PC-3 (cell line): ENCODE data around the gene RARA. TPM values are rescaled to one million over a fixed set of nuclear protein-coding genes. Genes with fewer than 3 reads are reported as not detected.
A peak's percentile ranks its signal among the peaks of the same experiment; 100 is the strongest.

Source experiments
- ATAC-seq: fragments of 200-7000 bp; cut with Tn5 transposase; 2 replicates; pipeline ENCODE4 v1.9.1; 2020; ENCODE audit warnings: mild to moderate bottlenecking, moderate library complexity
- BruUV-seq: library from RNA; stranded (reverse); fragments of 400-500 nt; replicated peaks from 2 replicates; lab custom pipeline; 2021; lab: Mats Ljungman, UMichigan
- CTCF ChIA-PET: fragments of 300-600 bp; sonication (Branson Sonifier 250); formaldehyde crosslinking; loops from one replicate; lab custom pipeline; 2022; ENCODE audit warnings: antibody characterized with exemption; lab: Charles Lee
- POLR2A ChIA-PET: fragments of 300-600 bp; sonication (Branson Sonifier 250); formaldehyde crosslinking; loops from one replicate; lab custom pipeline; 2022; ENCODE audit warnings: antibody characterized with exemption; ENCODE audit not compliant: unreplicated experiment; lab: Charles Lee
- DNase-seq: peaks from one replicate; pipeline ENCODE4 v3.0.0-alpha.2; 2015
- H2AFZ ChIP-seq: fragments of 300-600 bp; sonication (generic); 2 replicates; pipeline ENCODE4 v1.6.0; 2016; ENCODE audit warnings: antibody characterized with exemption, low read length
- H3F3A ChIP-seq: fragments of 300-600 bp; sonication (generic); one replicate; pipeline ENCODE4 v1.6.0; 2017; ENCODE audit warnings: antibody characterized with exemption, low read length, control low read depth, mild to moderate bottlenecking; ENCODE audit not compliant: unreplicated experiment
- H3K27ac ChIP-seq: fragments of 300-600 bp; sonication (generic); 2 replicates; pipeline ENCODE4 v1.5.1; 2016; ENCODE audit warnings: mild to moderate bottlenecking, low read length
- H3K27me3 ChIP-seq: fragments of 300-600 bp; sonication (generic); 2 replicates; pipeline ENCODE4 v1.6.1; 2016; ENCODE audit warnings: low read length, mixed read lengths
- H3K36me3 ChIP-seq: fragments of 300-600 bp; sonication (generic); 2 replicates; pipeline ENCODE4 v1.6.1; 2016; ENCODE audit warnings: low read depth, mixed run types, low read length, mixed read lengths
- H3K4me1 ChIP-seq: fragments of 300-600 bp; sonication (generic); 2 replicates; pipeline ENCODE4 v1.5.1; 2016; ENCODE audit warnings: low read length; ENCODE audit not compliant: insufficient read depth
- H3K4me2 ChIP-seq: fragments of 300-600 bp; sonication (generic); 2 replicates; pipeline ENCODE4 v1.6.0; 2016; ENCODE audit warnings: low read length
- H3K4me3 ChIP-seq: fragments of 300-600 bp; sonication (generic); 2 replicates; pipeline ENCODE4 v1.5.1; 2016; ENCODE audit warnings: mild to moderate bottlenecking, low read length, mixed read lengths
- H3K79me2 ChIP-seq: fragments of 300-600 bp; sonication (generic); 2 replicates; pipeline ENCODE4 v1.6.1; 2017; ENCODE audit warnings: low read length, mixed read lengths
- H3K9ac ChIP-seq: fragments of 300-600 bp; sonication (generic); 2 replicates; pipeline ENCODE4 v1.6.0; 2016; ENCODE audit warnings: mild to moderate bottlenecking, low read length
- H3K9me2 ChIP-seq: fragments of 300-600 bp; sonication (generic); replicated peaks from 2 replicates; pipeline ENCODE4 v1.6.1; 2016; ENCODE audit warnings: mixed run types, low read length, mixed read lengths
- H3K9me3 ChIP-seq: fragments of 300-600 bp; sonication (generic); 2 replicates; pipeline ENCODE4 v1.6.1; 2016; ENCODE audit warnings: low read length, mixed read lengths
- H4K20me1 ChIP-seq: fragments of 300-600 bp; sonication (generic); 2 replicates; pipeline ENCODE4 v1.6.1; 2016; ENCODE audit warnings: low read length, mixed read lengths
- EZH2 ChIP-seq: fragments of 300-600 bp; sonication (generic); IDR thresholded peaks from one replicate; pipeline ENCODE4 v1.6.1; 2017; ENCODE audit warnings: antibody characterized with exemption, mild to moderate bottlenecking, low read length; ENCODE audit not compliant: unreplicated experiment
- EZH2phosphoT487 ChIP-seq: fragments of 300-600 bp; sonication (generic); IDR thresholded peaks from 2 replicates; pipeline ENCODE4 v1.6.1; 2018; ENCODE audit warnings: mild to moderate bottlenecking, antibody characterized with exemption, low read length, borderline replicate concordance
- intact Hi-C: fragments of 100-400 bp; cut with micrococcal nuclease; formaldehyde crosslinking; loops from 2 replicates; pipeline ENCODE4 v1.9.0; 2023
- total RNA-seq: library from RNA; depleted of rRNA; stranded (reverse); fragments of >200 nt; gene quantifications from 2 replicates; pipeline ENCODE4 v1.2.3, GENCODE V29; 2014
- TF ChIP-seq, protein P1 (sequence below): fragments of 300-600 bp; sonication (generic); conservative IDR thresholded peaks from 2 replicates; pipeline ENCODE4 v1.5.1; 2017; ENCODE audit warnings: antibody characterized with exemption, low read depth, mild to moderate bottlenecking, low read length

The RARA gene
- total RNA-seq, 1 experiment from 2014 or later: 19.6 TPM

- intact Hi-C loops: no loop called here
- CTCF ChIA-PET: no interaction called here
Measured at GRCh38 chr17:40319651-40320540, 10.9 kb downstream of the RARA start.

GRCh38 chr17:40320756-40321523 lies 12.0 kb downstream of the RARA start:
- Histone ChIP-seq H3K9ac (no peak overlapping the region), H3K27me3 (no peaks in the 10 kb centered on the region), H3K4me2 (peak overlapping the region; percentile 93), H3K27ac (no peak overlapping the region), H3F3A (no peaks in the 10 kb centered on the region), H3K36me3 (no peaks in the 10 kb centered on the region), H3K9me2 (no peaks in the 10 kb centered on the region), H2AFZ (no peak overlapping the region), H3K4me3 (peak overlapping the region; percentile 99; the same call in 1 of the 2 replicates), H3K4me1 (peaks cover 58% of the 10 kb centered on the region), H3K9me3 (no peaks in the 10 kb centered on the region), H3K79me2 (peaks cover 80% of the 10 kb centered on the region), H4K20me1 (peaks cover 10% of the 10 kb centered on the region; the same call in 1 of the 2 replicates)
- ChIA-PET CTCF (no interaction called here), POLR2A (no interaction called here)
- no peak for ATAC-seq
- DNase-seq: no peak
- TF ChIP-seq EZH2phosphoT487: no peak
- TF ChIP-seq, protein P1, sequence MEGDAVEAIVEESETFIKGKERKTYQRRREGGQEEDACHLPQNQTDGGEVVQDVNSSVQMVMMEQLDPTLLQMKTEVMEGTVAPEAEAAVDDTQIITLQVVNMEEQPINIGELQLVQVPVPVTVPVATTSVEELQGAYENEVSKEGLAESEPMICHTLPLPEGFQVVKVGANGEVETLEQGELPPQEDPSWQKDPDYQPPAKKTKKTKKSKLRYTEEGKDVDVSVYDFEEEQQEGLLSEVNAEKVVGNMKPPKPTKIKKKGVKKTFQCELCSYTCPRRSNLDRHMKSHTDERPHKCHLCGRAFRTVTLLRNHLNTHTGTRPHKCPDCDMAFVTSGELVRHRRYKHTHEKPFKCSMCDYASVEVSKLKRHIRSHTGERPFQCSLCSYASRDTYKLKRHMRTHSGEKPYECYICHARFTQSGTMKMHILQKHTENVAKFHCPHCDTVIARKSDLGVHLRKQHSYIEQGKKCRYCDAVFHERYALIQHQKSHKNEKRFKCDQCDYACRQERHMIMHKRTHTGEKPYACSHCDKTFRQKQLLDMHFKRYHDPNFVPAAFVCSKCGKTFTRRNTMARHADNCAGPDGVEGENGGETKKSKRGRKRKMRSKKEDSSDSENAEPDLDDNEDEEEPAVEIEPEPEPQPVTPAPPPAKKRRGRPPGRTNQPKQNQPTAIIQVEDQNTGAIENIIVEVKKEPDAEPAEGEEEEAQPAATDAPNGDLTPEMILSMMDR: no peak
- TF ChIP-seq EZH2: no peak
- no TSS peak for BruUV-seq
- intact Hi-C loops: no loop called here

More at GRCh38 chr17:40319651-40320540, 10.9 kb downstream of the RARA start:
- DNase-seq: no peak
- ATAC-seq: no peak
- Histone ChIP-seq H3K9me2 (no peaks in the 10 kb centered on the region), H3K79me2 (peaks cover 72% of the 10 kb centered on the region), H3K27ac (no peak overlapping the region), H3K9ac (peak overlapping the region; percentile 10; the same call in 1 of the 2 replicates), H3F3A (no peaks in the 10 kb centered on the region), H3K4me3 (peak overlapping the region; percentile 99), H3K4me2 (peak overlapping the region; percentile 93), H2AFZ (no peak overlapping the region), H3K27me3 (no peaks in the 10 kb centered on the region), H3K4me1 (peaks cover 67% of the 10 kb centered on the region), H3K9me3 (no peaks in the 10 kb centered on the region), H4K20me1 (peaks cover 10% of the 10 kb centered on the region; the same call in 1 of the 2 replicates), H3K36me3 (no peaks in the 10 kb centered on the region)
- BruUV-seq: no TSS peak
- no peak for TF ChIP-seq EZH2phosphoT487
- TF ChIP-seq EZH2: no peak
- TF ChIP-seq, protein P1: no peak
- POLR2A ChIA-PET: no interaction called here
